NCI-H146 treated with DMSO at 0.1 percent for 48 hours (cell line): Measurements from ENCODE around the gene TRIM32.

Source experiments
- DNase-seq: peaks from one replicate; lab custom pipeline; 2025; ENCODE audit not compliant: unreplicated experiment; lab: John Stamatoyannopoulos, UW

TRIM32 gene

GRCh38 chr9:116704470-116704869, 17.4 kb downstream of the TRIM32 start:
- DNase-seq = no peak

DNA sequence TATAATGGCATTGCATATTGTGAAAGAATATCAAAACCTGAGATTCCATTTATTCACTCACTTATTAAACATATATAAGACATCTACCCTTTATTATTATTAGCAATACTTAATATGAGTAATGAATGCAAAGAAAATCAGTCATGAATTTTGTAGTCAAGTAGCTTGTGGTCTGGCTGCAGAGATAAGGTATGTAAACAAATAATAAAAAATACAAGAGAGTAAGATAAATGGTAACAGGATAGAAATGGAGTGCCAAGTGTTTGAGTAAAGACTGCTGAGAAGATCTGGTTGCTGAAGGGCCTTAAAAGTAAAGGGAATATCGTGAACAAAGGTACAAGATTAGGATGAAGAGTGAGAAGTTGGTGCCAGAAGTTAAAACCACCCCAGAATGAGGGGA, 18.4 kb downstream of the TRIM32 start:
- DNase-seq = no peak

DNA sequence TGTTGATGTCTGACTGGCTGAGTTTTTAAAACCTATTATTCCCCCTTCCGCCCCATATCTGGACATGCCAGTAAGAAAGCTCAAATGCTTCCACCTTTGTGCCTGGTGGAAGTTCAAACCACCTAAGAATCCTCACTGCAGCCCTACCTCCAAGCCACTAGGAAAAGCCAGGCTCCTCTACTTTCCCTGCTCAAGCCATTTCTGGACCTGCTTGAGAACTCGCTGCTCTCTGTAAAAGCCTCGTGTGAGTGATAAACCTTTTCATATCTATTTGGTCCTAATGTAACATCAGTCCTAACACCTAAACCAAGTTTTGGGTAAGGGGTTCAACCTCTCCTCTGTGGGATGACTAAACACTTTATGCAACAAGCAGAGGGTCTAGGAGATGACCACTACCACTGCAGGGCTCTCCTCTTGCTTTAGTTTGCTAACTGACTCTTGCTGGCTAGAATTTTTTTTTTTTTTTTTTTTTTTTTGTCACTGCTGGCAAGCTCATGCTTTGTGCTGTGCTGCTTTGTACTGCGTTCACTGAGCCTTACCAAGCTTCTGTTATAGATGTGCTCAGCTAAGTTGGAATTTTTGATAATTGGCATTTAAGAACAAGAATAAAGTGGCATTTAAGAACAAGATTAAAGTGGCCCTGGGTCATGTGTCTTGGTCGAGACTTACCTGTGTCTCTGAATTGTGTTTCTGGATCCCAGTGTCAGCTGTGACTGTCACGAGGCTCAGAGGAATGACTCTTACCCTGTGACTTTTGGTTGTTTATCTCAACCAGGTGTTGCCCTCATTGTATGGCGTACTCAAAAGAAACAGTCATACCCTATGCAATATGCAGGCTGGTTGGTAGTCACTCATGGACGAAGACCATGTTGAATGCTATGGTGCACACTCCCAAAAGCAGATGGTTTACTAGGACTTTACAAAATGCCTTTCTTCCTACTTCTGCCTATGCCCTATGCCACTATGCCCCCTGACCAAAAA, 19.5 kb downstream of the TRIM32 start:
- no peak for DNase-seq

DNA sequence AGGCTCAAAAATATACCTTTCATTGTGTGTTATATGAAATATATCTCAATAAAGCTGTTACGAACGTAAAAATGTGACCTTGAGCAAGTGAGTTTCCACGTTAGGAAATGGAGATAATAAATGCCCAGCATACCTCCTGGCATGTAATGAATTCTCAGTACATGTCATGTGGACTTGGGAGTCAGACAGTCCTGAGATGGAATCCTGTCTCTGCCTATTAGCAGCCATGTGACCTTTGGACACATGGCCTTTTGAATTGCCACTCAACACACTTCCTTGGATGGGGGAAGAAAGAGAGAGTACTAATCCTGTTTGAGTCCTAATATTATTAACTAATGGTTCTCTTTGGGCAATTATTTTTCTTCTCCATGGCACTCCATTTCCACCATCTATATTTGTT, 25.7 kb downstream of the TRIM32 start:
- DNase-seq = no peak

DNA sequence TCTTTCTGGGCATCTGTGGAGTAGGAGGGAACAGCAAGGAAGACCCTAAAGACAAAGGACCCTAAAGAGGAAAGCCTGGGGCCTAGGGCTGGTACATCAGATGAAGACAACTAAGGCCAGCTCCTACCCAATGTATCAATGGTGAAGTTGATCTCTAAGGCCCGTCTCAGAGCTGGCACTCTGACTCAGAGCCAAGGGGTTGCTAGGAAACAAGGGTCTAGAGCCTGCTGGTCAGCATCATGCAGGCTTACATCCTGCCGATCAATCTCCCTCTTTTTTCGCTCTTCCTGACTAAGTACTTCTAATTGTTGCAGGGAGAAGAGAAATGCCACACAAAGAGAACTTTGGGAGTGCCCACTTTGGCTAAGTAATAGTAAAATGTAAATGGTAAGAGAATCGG, 26.2 kb downstream of the TRIM32 start:
- DNase-seq = peak; percentile 53

GRCh38 chr9:116715751-116716150, 28.6 kb downstream of the TRIM32 start:
- peak; percentile 3 for DNase-seq

GRCh38 chr9:116716438-116716837, 29.3 kb downstream of the TRIM32 start:
- no peak for DNase-seq

- DNase-seq = no peak
These were observed 30.0 kb downstream of the TRIM32 start for GRCh38 chr9:116717150-116717549.

GRCh38 chr9:116718111-116718510, 31.0 kb downstream of the TRIM32 start:
- no peak for DNase-seq

- no peak for DNase-seq
These were observed 33.0 kb downstream of the TRIM32 start for GRCh38 chr9:116720111-116720510.

DNA sequence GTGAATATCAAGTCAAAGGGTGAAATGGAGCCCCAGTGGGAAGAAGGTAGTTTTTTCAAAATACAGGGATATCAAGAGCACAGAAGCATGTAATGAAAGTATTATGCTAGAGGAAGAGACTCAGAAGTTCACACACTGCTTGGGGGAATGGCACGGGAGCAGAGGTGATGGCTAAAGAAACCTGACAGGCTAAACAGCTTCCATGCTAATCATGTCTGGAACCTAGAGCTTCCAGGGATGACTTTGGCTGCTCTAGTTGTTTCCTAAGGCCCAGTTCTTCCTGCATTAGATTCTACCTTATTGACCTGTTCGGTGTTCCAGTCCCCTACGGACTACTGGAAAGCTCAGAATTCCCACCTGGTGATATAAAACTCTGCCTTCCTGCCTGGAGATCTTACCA, 34.3 kb downstream of the TRIM32 start:
- DNase-seq = no peak

DNA sequence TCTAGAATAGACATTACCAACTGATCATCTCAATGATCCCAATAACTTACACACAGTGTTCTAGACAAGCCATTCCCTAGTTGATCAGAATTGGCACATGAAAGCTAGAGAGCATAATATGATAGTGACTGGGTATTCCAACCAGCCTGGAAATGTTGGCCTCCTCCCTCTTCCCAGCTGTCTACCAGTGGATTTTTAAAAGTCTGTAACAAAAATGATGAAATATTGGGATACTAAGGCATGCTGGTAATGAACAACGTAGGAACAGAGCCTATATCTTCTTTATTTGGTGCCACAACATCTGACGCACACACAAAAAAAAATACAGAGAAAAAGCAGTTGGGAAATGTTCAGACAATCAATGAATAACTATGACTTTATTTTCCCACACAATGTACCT, 34.8 kb downstream of the TRIM32 start:
- DNase-seq = no peak

DNA sequence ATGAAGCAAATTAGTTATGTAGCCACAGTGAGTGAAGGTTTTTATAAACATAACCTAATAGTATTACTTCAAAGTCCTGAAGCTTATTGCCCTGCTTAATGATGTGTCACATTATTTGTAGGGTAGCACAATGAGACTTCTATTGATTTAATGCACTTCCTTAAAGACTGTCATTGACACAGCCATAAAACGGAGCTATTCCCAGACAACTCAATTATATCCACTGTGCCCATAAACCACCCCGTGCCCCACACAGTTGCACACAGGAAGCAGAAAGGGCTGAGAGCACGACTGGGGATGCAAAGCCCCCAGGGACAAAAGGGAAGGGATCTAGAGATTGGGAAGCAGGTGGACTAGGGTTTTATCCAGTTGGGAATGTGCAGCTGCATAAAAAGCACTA, 37.0 kb downstream of the TRIM32 start:
- peak; percentile 12 for DNase-seq

DNA sequence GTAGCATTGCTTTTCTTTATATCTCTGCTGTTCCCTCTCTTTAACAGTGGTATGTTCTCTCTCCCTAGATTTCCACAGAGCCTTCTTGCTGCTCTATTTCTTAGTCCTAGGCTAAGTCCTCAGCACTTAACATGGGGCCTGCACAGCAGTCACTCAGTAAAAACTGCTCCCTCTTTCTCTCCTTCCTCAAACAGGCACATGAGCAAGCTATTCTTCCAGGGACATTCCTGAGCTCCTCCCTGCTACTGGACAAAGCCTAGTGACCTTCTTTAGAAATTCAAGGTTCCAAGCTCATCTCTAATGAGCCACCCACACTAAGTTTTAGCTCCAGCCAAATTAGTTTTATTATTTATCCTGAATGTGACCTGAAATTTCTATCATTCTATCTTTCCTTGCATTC, 39.5 kb downstream of the TRIM32 start:
- DNase-seq = no peak

- no peak for DNase-seq
These were observed 46.0 kb downstream of the TRIM32 start for GRCh38 chr9:116733010-116733641.

- no peak for DNase-seq
These were observed 49.5 kb downstream of the TRIM32 start for GRCh38 chr9:116736399-116737151.

GRCh38 chr9:116737152-116737546, 50.0 kb downstream of the TRIM32 start:
- peak; percentile 42 for DNase-seq

- DNase-seq = no peak
These were observed 54.1 kb downstream of the TRIM32 start for GRCh38 chr9:116741086-116741740.

- no peak for DNase-seq
These were observed 54.6 kb downstream of the TRIM32 start for GRCh38 chr9:116741742-116742141.

DNA sequence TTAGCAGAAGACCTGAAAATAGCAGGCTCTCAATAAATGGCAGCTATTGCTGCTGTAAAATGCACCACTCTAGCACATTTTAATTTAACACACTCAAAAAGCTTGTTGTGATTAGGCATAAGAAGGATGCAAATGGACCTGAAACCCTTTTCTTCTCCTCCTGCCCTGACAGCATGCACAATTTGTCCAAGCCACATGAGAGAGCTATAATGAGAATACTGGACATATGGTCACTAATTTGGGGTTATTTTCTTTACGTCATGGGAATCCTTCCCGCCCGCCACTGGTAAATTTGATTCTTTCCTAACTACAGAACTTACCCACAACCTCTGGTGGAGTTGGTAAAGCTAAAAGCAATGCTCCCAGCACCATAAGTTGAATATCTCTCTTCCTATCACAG, 62.1 kb downstream of the TRIM32 start:
- DNase-seq = no peak

DNA sequence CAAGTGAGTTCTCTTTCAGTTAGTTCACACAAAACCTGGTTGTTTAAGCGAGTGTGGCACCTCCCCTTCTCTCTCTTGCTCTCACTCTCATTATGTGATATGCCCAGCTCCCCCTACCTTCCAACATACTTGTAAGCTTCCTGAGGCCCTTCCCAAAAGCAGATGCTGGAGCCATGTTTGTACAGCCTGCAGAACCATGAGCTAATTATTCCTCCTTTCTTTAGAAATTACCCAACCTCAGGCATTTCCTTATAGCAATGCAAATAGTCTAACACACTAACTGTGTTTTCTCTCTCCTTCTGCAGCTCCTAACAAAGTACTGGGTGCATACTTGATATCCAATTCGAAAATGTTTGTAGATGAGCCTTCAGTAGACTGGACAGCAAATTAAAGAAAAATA, 62.7 kb downstream of the TRIM32 start:
- DNase-seq = no peak
